HG03175 (cell line): ENCODE data around the gene CPB1.

Experiments
- ATAC-seq: cut with Tn5 transposase; IDR thresholded peaks from one replicate; pipeline ENCODE4 v1.9.1; 2021; ENCODE audit warnings: mild to moderate bottlenecking, moderate library complexity; ENCODE audit not compliant: unreplicated experiment

The CPB1 gene

GRCh38 chr3:148881286-148881685 is 53.7 kb downstream of the CPB1 start:
- ATAC-seq: no peak

DNA sequence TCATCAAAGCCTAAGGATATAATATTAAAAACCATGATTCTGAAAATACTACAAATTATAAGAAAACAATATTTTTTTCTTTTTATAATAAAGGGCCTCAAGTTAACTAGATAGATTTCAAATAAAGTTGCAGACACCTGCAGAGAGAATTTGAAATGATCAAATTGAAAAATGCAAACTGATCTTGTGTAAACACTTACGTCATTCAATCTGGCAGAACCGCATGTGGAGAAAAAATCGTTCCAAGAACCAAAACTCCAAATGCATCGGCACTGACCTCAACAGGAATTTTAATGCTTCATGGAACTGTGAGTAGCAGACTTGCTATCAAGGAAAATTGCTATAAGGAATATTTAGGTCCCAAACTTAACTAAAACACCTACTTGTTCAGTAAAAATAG is 54.7 kb downstream of the CPB1 start:
- no peak for ATAC-seq

DNA sequence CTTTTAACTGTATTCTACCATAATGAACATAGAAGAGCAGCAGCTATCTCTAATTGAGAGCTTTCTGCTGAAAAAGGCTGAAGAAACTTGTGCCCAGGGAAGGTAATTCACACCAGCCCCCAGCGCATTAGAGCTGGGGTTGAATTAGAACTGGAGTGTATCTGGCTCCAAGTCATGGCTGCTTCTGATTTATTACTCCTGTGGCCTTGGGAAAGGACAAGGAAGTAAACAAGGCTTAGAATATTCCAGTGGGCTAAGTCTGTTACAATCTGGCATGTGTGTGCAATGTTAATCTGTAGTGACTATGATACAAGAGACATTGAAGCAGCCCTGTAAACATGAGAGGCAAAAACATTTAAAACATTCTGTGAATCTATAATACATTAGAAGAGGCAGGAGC is 55.6 kb downstream of the CPB1 start:
- ATAC-seq: no peak

DNA sequence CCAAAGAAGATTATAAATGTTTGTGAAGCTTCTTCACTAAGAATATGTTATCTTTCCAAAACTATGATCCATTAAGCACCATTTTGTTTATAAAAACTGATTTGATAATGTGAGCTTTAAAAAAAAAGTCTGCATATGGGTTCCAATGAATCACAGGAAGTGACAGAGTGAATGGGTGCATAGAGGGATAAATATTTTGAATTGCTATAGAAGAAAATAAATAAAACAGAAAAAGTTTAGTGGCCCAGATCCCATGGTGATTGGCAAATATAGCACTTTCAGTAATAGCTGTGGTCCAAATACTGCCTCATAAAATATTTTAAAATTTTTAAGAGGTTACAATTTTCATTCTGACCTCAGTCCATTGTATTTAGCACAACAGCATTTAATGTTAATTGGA is 56.6 kb downstream of the CPB1 start:
- ATAC-seq: no peak

DNA sequence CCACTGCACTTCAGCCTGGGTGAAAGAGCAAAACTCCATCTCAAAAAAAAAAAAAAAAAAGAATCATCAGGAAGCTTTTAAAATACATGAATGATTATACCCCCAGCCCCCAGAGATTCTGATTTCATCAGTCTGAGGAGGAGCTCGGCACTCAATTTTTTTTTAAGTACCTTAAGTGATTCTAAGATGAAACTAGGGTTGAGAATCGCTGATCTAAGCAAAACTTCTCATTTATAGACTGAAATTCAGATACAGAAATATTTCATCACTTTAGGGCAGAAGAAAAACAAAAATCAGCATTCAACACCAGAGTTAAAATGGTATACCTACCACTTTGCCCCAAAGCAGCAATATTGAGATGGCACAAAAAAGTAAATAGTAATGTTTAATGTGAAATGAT is 62.2 kb downstream of the CPB1 start:
- ATAC-seq: no peak

DNA sequence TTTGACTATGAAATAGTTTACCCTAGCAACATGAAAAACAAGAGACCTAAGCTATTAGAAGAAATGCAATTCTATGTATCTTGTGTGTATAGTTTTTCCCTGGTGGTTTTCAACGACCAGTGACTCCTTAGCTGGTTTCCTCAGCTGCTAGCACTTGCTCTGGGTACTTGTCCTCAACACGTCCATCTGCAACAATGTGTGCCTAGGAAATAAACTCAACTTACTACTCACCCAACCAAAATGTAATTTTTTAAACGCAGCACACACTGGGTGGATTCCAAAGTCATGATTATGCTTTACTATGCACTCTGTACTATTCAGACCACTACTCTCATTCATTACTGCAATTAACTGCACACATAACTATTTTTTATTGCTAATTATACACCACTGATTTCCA is 68.5 kb downstream of the CPB1 start:
- ATAC-seq: no peak

DNA sequence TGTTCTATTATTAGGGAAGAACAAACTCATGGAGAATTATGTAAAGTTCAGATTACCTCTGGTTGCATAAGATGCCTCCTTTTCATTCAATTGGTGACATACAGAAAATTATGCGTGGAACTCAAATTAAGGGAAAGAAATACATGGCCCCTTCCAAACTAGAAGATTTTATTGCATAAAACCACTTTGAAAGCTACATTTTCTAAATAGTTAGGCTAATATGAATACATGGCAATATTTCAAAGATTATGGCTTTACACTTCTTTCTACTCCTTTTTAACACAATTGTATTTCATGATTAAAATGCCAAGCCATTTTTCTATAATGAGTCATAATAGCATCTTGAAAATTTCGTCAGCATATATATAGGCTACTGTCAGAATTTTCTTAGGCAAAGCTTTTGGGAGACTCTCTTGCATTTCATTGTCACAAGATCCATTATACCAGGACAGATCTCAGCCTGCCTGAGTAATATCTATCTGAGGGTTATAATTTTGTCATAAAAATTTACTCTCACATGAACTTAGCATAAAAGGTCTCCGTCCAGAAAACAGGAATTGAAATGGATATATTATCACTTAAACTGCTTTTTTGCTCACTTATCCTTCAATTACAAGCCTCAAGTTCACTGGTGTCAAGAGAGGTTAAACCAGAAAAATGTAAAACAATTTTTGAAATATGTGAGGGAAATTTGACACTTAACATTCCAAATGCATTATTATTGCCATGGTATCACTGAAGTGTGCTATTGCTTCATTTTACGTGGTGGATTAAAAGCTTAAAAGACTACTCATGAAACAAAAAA is 74.6 kb downstream of the CPB1 start:
- no peak for ATAC-seq

DNA sequence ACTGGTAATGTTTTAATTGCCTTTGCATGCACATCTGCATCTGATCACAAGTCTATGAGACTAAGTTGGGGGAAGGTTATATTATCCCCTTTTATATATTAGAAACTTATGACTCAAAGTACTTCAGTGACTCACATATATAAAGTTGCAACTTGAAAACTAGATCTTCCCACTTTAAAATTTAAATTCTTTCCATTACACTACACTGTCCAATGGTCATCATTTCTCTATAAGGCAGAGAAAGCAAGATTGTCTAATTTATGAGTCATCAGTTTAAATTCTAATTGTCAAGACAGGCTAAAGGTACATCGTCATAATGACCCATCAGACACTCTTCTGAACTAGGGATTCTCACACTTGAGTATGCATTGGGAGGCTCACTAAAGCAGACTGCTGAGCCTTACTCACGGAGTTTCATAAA is 75.4 kb downstream of the CPB1 start:
- ATAC-seq: no peak

- ATAC-seq: no peak
Observed at GRCh38 chr3:148903941-148904340, 76.3 kb downstream of the CPB1 start.

DNA sequence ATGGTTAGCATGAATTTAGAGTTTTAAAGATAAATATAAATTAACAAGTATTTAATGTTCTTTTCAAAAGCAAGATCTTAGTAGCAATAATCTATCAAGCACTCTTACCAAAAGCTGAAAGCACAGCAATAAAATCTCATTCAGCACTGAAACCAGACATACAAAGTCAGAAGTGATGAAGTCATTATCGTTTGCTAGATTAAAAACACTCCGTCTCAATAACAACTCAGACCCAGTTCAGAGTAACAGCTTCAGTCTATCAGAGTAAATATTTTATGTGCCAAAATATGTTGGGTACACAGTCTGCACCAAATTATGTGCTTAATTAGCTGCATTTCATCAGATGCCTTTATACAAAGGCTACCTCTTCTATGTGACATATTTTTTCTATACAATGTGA is 79.1 kb downstream of the CPB1 start:
- no peak for ATAC-seq
